Measurements from ENCODE around the gene CETN2. TPM values are rescaled to one million over a fixed set of nuclear protein-coding genes. Genes with fewer than 3 reads are reported as not detected.

Gene CETN2
- total RNA-seq, 1 donor from 2014 or later, result 38.0 TPM

GRCh38 chrX:152818356-152818755 lies 12.2 kb downstream of the CETN2 start:
- H3K27ac ChIP-seq (ENCODE audit: low read depth, low read length), result no peak overlapping the region
- H3K4me1 Mint-ChIP-seq (ENCODE audit: low read depth, unreplicated experiment), result no peaks in the 10 kb centered on the region
- H3K9me3 Mint-ChIP-seq (ENCODE audit: unreplicated experiment), result no peaks in the 10 kb centered on the region
- no peaks in the 10 kb centered on the region for H3K9me3 ChIP-seq (ENCODE audit: insufficient read depth, low read depth, low read length)
- DNase-seq (ENCODE audit: low read depth) (no peak), FAIRE-seq (peak; percentile 90)
- H3K36me3 Mint-ChIP-seq (ENCODE audit: low read depth, unreplicated experiment), result no peaks in the 10 kb centered on the region
- peaks cover 9% of the 10 kb centered on the region for H3K27me3 Mint-ChIP-seq (ENCODE audit: low read depth, unreplicated experiment)
- H3K79me2 ChIP-seq (ENCODE audit: insufficient read depth, low read length), result no peaks in the 10 kb centered on the region
- H3K9ac ChIP-seq (ENCODE audit: low read length), result no peak overlapping the region
- H3K27me3 ChIP-seq (ENCODE audit: insufficient read depth, low read length), result no peaks in the 10 kb centered on the region
- H3K27ac Mint-ChIP-seq (ENCODE audit: unreplicated experiment), result no peak overlapping the region
- H3K4me3 Mint-ChIP-seq (ENCODE audit: unreplicated experiment), result no peak overlapping the region
- no peak overlapping the region for H3K4me3 ChIP-seq (ENCODE audit: insufficient read depth, low read depth, low read length)
- H2AFZ ChIP-seq (ENCODE audit: low read depth, low read length), result no peak overlapping the region
- H3K36me3 ChIP-seq (ENCODE audit: insufficient read depth, low read length), result no peaks in the 10 kb centered on the region
- H3K4me1 ChIP-seq (ENCODE audit: insufficient read depth, low read length), result peaks cover 6% of the 10 kb centered on the region
- H3K4me2 ChIP-seq (ENCODE audit: low read length), result no peak overlapping the region
- no peak for TF ChIP-seq EZH2 (IDR thresholded peaks at IDR 0.05; ENCODE audit: insufficient read depth, low read length)
- no peak for TF ChIP-seq CTCF (IDR thresholded peaks at IDR 0.05; ENCODE audit: insufficient read depth, low read depth, low read length)
- H4K20me1 ChIP-seq (ENCODE audit: insufficient read depth, low read length), result no peaks in the 10 kb centered on the region

DNA sequence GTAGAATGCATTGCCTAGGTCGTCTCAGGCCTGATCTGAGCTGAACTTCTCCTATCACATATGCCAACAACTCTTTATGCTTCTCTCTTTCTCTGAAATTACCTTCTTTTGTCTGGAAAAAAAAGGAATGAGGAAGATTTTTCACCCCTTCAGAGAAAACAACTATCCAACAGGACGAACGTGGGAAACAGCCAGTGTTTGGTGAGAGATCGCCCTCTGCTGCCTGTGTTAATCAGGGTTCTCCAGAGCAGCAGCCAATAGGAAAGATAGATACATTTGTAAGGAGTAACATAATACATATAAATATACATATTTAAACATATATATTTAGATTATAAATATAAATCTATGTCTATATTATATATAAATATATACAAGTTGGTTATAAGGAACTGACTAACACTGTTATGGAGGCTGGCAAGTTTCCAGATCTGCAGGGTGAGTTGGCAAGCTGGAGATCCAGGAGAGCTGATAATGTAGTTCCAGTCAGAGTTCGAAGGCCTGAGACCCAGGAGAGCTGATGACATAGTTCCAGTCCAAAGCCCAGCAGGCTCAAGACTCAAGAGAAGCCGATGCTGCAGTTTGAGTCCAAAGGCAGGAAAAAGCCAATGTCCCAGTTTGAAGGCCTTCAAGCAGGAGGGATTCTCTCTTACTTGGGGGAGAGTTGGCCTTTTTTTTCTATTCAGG lies 13.3 kb downstream of the CETN2 start:
- FAIRE-seq, result peak; percentile 76

More for the DNA sequence above, 13.3 kb downstream of the CETN2 start:
- no peak overlapping the region for H2AFZ ChIP-seq (ENCODE audit: low read depth, low read length)
- no peak overlapping the region for H3K4me2 ChIP-seq (ENCODE audit: low read length)
- Mint-ChIP-seq H3K9me3 (ENCODE audit: unreplicated experiment) (no peaks in the 10 kb centered on the region), H3K27ac (ENCODE audit: unreplicated experiment) (peak overlapping the region; percentile 18), H3K4me3 (ENCODE audit: unreplicated experiment) (no peak overlapping the region), H3K4me1 (ENCODE audit: low read depth, unreplicated experiment) (no peaks in the 10 kb centered on the region), H3K36me3 (ENCODE audit: low read depth, unreplicated experiment) (no peaks in the 10 kb centered on the region), H3K27me3 (ENCODE audit: low read depth, unreplicated experiment) (peaks cover 15% of the 10 kb centered on the region)
- DNase-seq (ENCODE audit: low read depth), result peak; percentile 11
- TF ChIP-seq EZH2 (IDR thresholded peaks at IDR 0.05; ENCODE audit: insufficient read depth, low read length) (no peak), CTCF (IDR thresholded peaks at IDR 0.05; ENCODE audit: insufficient read depth, low read depth, low read length) (peak; percentile 33)
- no peak overlapping the region for H3K4me3 ChIP-seq (ENCODE audit: insufficient read depth, low read depth, low read length)
- no peaks in the 10 kb centered on the region for H3K27me3 ChIP-seq (ENCODE audit: insufficient read depth, low read length)
- no peaks in the 10 kb centered on the region for H4K20me1 ChIP-seq (ENCODE audit: insufficient read depth, low read length)
- no peak overlapping the region for H3K27ac ChIP-seq (ENCODE audit: low read depth, low read length)
- no peaks in the 10 kb centered on the region for H3K9me3 ChIP-seq (ENCODE audit: insufficient read depth, low read depth, low read length)
- H3K79me2 ChIP-seq (ENCODE audit: insufficient read depth, low read length), result no peaks in the 10 kb centered on the region
- no peaks in the 10 kb centered on the region for H3K36me3 ChIP-seq (ENCODE audit: insufficient read depth, low read length)
- H3K4me1 ChIP-seq (ENCODE audit: insufficient read depth, low read length), result peaks cover 6% of the 10 kb centered on the region
- H3K9ac ChIP-seq (ENCODE audit: low read length), result no peak overlapping the region

All from astrocyte (in vitro differentiated cells and primary cell).